NCI-H2107 treated with DMSO at 0.1 percent for 48 hours (cell line): ENCODE measurements around the gene MRPS6.

Source experiments
- DNase-seq: peaks from one replicate; lab custom pipeline; 2025; ENCODE audit not compliant: unreplicated experiment; lab: John Stamatoyannopoulos, UW

The MRPS6 gene

DNA sequence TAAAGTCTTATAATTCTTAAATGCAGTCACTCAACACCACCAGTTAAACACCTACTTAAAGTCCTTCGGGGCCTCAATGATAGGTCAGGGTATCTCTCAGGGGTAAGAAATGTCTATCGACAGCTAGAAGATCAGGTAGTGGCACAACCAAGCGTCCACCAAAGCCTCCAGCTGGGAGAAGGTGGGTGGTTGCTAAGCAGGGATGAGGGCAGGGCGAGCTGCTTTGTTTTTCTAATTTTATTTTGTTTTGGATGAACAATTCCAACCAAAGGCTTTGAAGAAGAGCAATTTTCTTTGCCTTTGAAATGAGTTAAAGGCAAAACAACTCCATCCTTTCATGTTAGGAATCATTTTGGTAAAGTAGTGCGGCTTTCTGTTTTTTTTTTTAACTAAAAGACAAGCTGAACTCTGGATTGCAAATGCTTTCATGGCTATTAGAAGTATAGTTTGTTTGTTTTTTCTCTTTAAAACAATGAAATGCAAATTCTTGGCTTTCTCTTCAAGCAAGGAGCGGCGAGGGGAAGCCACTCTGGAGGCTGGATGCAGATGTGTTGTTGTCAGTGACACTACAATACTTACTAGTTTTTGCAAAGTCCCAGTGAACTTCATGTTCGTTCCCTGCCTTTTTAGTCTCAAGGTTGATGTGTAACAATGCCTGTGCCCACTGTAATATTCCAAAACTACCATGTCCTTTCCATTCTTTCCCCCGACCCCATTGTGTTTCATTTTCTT is 106.0 kb downstream of the MRPS6 start:
- no peak for DNase-seq

DNA sequence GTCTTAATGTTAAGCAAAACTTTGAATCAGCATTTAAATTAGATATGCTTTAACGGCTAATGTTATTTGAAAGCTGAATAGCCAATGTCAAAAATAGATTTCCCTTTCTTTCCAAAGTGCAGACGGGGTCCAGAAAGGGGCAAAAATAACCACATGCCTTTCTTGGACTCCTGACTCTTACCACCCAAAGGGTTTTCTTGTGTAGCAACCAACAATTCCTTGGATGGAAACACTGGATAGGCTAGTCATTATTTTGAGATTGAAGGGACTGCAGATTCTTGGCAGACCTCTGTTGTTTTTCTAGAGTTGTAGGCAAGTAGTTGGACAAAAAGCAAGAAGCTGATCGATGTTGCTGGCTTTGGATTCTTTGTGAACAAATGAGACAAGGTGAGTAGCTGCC is 107.0 kb downstream of the MRPS6 start:
- DNase-seq: no peak

DNA sequence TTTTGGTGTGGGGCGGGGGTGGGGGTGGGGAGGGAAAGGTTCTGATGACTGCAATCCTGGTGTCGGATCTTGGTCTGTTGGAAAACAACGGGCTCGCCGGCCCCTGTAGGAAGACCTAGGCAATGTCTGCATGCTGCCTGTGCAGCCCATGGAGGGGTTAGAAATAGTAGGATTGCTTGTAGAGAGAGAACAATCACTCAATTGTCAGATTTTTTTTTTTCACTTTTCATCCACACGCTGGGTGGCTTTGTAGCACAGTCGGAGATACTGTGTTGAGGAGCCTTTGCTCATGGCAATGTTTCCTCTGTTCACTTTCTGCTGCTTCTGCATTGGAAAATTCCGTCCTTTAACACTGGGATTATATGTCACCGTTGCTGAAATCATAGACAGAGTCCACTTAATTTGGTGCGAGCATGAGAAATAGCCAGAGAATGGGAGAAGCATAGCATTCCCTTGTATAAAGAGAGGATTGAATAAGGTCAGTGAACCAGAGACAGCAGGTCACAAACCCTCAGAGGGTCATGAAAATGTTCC is 107.5 kb downstream of the MRPS6 start:
- no peak for DNase-seq

DNA sequence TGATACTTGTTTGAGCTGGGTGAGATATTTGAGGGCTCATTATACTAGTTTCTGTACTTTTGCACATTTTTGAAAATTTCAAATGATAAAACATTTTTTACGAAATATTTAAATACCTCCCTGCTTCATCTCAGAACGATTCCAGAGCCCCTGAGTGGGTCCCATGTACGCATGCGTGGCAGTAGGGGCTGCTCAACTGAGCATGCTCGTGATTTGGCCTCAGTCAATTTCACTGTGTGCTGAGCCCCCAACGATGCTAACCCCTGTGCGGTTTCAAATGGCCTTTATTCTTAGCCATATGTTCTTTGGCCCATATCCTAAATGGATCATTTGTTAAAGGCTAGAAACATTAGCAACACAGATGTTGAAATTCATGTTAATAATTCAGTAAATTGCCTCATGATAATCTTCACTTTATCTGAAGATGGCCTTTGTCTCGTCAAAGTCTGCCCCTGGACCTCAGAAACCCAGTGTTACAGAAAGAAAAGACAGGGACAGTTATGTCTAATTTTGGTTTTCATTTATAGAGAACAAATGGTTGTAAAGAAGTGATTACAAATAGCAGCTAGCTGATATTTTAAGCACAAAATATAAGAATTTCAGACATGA is 108.2 kb downstream of the MRPS6 start:
- DNase-seq: no peak

DNA sequence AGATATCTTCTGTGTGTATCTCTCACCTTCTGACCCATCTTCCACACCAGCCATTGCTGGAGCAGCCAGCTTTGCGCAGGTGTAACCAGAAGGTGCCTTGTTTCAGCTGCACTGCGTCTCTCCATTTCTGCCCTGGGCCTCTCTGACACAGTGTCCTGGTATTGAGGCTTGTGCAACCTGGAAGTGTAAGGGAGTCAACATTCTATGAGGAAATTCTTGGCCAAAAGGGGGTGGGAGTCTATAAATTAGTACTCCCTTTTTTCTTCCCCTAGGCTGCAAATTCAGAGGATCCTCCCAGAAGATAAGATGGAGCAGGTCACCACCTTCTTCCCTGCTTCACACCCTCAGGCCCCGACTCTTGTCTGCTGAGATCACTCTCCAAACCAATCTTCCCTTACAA is 109.1 kb downstream of the MRPS6 start:
- DNase-seq: no peak

DNA sequence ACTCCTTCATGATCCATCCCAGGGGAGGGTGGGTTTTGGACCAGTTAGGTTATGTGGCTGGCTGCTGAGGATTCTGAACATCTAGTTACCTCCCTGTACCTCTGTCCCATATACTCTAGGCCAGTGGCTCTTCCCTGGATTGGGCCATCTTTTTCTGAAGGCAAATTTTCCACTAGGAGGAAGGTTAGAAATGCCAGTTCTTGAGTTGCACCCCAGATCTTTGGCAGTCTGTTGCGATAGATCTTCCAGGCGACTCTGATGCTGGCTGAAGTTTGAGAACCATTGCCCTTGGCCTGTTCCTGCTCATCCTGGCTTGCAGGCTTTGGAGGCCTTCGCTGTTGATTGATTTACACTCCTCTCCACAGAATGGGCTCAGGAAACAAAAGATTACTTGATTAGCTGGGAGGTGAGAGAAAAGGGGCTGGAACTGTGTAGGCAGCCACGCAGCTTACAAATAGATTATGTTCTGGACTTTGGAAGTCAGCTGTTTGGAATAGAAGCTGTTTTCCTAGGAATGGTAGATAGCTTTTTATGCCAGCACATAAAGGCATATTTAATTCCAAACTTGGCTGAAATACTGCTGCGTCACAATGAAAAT is 110.1 kb downstream of the MRPS6 start:
- DNase-seq: no peak

DNA sequence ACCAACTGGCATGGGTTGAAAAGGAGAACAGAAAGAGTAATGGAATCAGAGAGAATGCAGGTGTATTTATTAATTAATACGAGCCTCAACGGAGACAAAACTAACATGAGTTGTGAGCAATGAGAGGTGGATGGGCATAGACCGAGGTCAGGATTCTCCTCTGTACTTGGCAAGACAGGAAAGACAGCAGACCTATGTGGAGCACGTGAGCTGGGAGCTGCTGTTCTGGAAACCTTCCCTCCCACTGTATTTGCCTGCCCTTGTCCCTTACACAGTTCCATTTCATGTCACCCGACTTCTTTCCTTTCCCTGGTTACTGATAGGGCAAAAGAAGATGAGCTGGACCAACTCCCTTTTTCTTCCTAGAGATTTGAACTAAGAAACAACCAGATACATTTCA is 110.9 kb downstream of the MRPS6 start:
- no peak for DNase-seq

DNA sequence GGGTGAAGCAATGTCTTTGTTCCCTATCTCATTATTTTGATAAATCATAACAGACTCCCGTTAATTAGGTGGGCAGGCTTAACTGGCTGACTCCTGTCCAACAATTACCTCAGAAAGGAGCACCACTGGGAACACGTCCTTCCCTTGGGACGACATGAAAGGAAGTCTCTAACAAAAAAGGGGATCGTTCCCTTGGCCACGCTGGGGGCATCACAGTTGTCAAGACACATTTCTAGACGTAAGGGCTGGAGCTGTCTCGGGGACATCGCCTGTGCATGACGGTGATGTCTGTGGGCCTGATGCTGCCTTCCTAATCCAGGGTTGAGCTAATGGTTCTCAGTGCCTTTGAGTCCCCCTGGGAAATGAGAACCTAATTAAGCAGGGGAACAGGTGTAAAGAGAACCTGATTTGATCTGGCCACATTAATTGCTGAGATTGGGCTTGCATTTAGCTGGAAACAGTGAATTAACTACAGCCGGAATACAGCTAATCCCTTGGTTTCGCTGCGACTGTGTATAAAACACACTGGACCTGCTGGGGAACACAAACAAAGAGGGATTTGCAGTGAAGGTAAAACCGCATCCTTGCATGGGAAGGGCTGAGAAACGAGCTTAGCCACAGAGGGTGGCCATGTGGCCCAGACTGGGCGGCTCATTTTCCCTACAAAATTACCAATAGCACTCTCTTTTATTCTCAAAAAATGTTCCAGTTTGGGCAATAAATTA is 111.8 kb downstream of the MRPS6 start:
- DNase-seq: no peak

DNA sequence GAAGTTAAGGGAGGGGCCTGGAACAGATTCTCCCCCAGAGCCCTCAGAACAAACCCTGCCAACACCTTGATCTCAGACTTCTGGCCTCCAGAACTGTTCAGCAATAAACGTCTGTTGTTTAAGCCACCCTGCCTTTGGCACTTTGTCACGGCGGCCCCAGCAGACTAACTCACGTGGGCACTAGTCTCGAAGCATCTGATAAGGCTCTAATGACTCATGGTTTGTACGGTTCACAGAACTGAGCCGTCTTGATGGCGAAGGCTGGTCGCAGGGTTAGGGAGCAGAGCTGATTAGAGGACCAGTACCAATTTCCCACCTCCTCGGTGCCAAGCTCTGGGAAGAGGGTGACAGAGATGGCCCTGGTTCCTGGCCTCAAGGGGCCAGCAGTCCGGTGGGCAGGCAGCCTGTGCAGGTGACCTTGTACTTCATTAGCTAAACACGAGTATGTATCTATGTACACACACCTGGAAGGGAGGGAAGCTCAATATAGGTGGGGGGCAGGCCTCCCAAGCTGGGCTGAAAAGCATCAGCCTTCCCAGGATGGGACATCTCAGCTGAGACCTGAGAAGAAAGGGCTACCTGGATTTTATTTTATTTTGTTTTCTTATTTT is 112.8 kb downstream of the MRPS6 start:
- DNase-seq: no peak

DNA sequence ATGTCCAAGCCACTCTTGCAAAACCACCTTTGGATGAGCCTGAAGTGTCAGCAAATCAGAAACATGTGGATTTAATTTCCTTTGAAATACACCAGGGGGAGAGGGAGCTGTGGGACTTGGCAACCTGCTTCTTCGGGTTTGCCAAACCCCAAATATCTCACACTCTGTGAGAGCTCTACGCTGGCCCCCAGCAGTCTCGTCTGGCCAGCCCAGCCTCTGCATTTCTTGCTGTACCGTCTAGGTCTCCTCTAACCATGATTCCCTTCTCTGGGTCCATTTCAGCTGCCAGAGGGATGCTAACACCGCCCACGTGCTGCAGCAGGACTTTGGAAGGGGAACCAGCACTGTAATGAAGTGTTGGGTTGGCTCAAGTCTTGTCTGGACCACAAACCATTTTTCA is 114.6 kb downstream of the MRPS6 start:
- no peak for DNase-seq

DNA sequence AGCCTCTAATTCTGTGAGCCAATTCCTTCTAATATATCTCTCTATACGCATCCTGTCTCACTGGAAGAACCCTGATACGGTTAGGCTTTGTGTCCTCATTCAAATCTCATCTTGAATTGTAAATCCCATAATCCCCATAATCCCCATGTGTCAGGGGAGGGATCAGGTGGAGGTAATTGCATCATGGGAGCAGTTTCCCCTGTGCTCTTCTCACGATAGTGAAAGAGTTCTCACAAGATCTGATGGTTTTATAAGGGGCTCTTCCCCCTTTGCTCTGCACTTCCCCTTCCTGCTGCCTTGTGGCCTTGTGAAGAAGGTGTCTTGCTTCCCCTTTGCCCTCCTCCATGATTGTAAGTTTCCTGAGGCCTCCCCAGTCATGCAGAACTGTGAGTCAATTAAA is 116.1 kb downstream of the MRPS6 start:
- DNase-seq: no peak

DNA sequence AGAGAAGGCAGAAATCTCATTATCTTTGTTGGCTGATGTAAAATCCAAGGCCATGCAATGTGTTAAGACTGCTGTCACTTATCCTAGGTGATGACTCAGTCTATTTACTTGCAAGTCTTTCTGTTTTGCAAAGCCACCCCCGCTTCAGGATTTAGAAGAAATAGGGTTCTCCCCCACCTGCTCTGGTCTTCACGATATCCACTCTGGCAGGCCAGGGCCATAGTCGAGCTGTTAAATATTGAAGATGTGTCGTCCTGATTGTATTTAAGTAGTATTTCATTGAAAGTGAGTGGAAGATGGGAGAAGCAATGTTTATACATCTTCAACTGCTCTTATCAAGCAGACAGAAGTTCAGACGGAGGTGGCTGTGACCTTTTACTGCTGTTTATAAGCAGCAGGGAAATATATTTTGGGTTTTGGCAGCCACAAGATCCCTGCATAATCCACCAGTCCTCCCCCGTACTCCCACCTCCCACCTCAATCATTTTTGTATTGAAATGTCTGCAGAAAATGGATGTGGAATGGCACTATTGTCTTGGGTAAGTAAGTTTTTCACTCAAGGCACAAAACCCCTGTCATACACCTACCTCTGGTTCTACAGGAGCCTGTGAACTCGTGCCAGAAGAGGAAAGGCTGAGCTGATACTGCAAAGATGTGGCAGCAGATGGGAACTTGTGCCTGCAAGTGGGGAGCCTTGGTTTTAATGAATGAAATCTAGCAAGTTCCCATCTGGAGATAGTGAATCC is 117.4 kb downstream of the MRPS6 start:
- no peak for DNase-seq

DNA sequence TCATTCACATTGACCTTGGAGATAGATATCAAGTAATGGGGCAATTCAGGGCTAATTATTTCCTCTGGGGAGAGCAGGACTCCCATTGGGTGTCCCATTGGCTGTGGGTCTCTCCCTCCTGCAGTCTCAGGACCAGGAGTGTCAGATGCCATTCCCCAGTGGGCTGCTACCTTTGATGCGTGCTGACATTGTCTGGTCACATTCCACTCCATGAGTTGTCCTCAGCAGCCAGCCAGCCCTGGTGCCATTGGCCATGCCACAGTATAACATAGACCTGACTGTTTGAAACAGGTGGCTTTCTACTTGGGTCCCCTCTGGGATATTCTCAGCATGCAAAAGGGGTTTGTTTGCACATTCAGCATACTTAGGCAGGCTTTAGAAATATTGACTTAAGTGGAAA is 118.5 kb downstream of the MRPS6 start:
- no peak for DNase-seq
